Measurements from ENCODE around the gene PKMYT1.

PKMYT1 gene

GRCh38 chr16:2962334-2963073 is 17.7 kb downstream of the PKMYT1 start:
- Histone ChIP-seq H2AFZ (ENCODE audit: low read length) (no peak overlapping the region), H3K4me2 (ENCODE audit: low read depth, low read length, poor library complexity, severe bottlenecking) (no peak overlapping the region), H3K9me3 (ENCODE audit: insufficient read depth, low read depth, low read length) (no peaks in the 10 kb centered on the region), H3F3A (ENCODE audit: low read depth) (no peaks in the 10 kb centered on the region), H3K4me3 (ENCODE audit: low read length, poor library complexity, severe bottlenecking) (no peak overlapping the region), H3K79me2 (ENCODE audit: insufficient read depth, low read length) (no peaks in the 10 kb centered on the region), H3K9me2 (replicated peaks; ENCODE audit: low read depth, low read length) (no peaks in the 10 kb centered on the region), H4K20me1 (ENCODE audit: insufficient read depth, low read length, poor library complexity, severe bottlenecking) (no peaks in the 10 kb centered on the region), H3K9ac (ENCODE audit: low read depth, low read length, poor library complexity, severe bottlenecking) (no peak overlapping the region), H3K36me3 (ENCODE audit: insufficient read depth, low read length) (no peaks in the 10 kb centered on the region), H3K4me1 (ENCODE audit: insufficient read depth, low read length, poor library complexity, severe bottlenecking) (no peaks in the 10 kb centered on the region), H3K27me3 (ENCODE audit: insufficient read depth, low read length, poor library complexity, severe bottlenecking) (no peaks in the 10 kb centered on the region)
- TF ChIP-seq, protein P1, sequence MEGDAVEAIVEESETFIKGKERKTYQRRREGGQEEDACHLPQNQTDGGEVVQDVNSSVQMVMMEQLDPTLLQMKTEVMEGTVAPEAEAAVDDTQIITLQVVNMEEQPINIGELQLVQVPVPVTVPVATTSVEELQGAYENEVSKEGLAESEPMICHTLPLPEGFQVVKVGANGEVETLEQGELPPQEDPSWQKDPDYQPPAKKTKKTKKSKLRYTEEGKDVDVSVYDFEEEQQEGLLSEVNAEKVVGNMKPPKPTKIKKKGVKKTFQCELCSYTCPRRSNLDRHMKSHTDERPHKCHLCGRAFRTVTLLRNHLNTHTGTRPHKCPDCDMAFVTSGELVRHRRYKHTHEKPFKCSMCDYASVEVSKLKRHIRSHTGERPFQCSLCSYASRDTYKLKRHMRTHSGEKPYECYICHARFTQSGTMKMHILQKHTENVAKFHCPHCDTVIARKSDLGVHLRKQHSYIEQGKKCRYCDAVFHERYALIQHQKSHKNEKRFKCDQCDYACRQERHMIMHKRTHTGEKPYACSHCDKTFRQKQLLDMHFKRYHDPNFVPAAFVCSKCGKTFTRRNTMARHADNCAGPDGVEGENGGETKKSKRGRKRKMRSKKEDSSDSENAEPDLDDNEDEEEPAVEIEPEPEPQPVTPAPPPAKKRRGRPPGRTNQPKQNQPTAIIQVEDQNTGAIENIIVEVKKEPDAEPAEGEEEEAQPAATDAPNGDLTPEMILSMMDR (conservative IDR thresholded peaks at IDR 0.05; ENCODE audit: low read length), result no peak
- no peak for TF ChIP-seq EZH2phosphoT487 (IDR thresholded peaks at IDR 0.05; ENCODE audit: borderline replicate concordance)

GRCh38 chr16:2960183-2961010 is 19.8 kb downstream of the PKMYT1 start:
- no peaks in the 10 kb centered on the region for H3K9me3 ChIP-seq (ENCODE audit: insufficient read depth, low read depth, low read length)
- H2AFZ ChIP-seq (ENCODE audit: low read length), result no peak overlapping the region
- no peaks in the 10 kb centered on the region for H3K9me2 ChIP-seq (replicated peaks; ENCODE audit: low read depth, low read length)
- H3K79me2 ChIP-seq (ENCODE audit: insufficient read depth, low read length), result no peaks in the 10 kb centered on the region
- H3K4me2 ChIP-seq (ENCODE audit: low read depth, low read length, poor library complexity, severe bottlenecking), result no peak overlapping the region
- H3K4me1 ChIP-seq (ENCODE audit: insufficient read depth, low read length, poor library complexity, severe bottlenecking), result peaks cover 4% of the 10 kb centered on the region
- no peaks in the 10 kb centered on the region for H3K36me3 ChIP-seq (ENCODE audit: insufficient read depth, low read length)
- H3K4me3 ChIP-seq (ENCODE audit: low read length, poor library complexity, severe bottlenecking), result no peak overlapping the region
- no peaks in the 10 kb centered on the region for H4K20me1 ChIP-seq (ENCODE audit: insufficient read depth, low read length, poor library complexity, severe bottlenecking)
- no peaks in the 10 kb centered on the region for H3K27me3 ChIP-seq (ENCODE audit: insufficient read depth, low read length, poor library complexity, severe bottlenecking)
- no peaks in the 10 kb centered on the region for H3F3A ChIP-seq (ENCODE audit: low read depth)
- H3K9ac ChIP-seq (ENCODE audit: low read depth, low read length, poor library complexity, severe bottlenecking), result no peak overlapping the region
- TF ChIP-seq, protein P1 (conservative IDR thresholded peaks at IDR 0.05; ENCODE audit: low read length), result no peak
- no peak for TF ChIP-seq EZH2phosphoT487 (IDR thresholded peaks at IDR 0.05; ENCODE audit: borderline replicate concordance)

DNA sequence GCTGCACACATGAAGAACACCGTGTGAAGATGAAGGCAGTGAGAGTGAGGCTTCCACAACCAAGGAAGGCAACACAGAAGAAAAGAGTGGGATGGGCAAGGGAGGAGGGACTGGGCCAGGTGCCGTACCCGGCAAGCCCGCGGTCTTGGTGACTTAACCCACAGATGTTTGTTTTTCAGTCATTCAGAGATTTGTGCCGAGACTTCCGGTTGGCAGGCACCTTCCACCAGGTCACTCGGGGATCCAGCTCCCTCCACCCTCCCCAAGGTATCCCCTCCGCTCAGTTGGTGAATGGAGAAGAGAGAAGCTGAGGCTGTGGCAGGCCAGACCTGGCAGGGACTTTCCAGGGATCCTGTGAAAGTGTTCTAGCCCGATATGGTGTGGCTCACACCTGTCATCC is 21.0 kb downstream of the PKMYT1 start:
- Histone ChIP-seq H3K27me3 (ENCODE audit: insufficient read depth, low read length, poor library complexity, severe bottlenecking) (no peaks in the 10 kb centered on the region), H3F3A (ENCODE audit: low read depth) (no peaks in the 10 kb centered on the region), H3K4me1 (ENCODE audit: insufficient read depth, low read length, poor library complexity, severe bottlenecking) (peaks cover 4% of the 10 kb centered on the region), H3K4me3 (ENCODE audit: low read length, poor library complexity, severe bottlenecking) (no peak overlapping the region), H3K4me2 (ENCODE audit: low read depth, low read length, poor library complexity, severe bottlenecking) (no peak overlapping the region), H4K20me1 (ENCODE audit: insufficient read depth, low read length, poor library complexity, severe bottlenecking) (no peaks in the 10 kb centered on the region), H3K9ac (ENCODE audit: low read depth, low read length, poor library complexity, severe bottlenecking) (no peak overlapping the region), H3K36me3 (ENCODE audit: insufficient read depth, low read length) (no peaks in the 10 kb centered on the region), H3K9me3 (ENCODE audit: insufficient read depth, low read depth, low read length) (no peaks in the 10 kb centered on the region), H2AFZ (ENCODE audit: low read length) (no peak overlapping the region), H3K79me2 (ENCODE audit: insufficient read depth, low read length) (no peaks in the 10 kb centered on the region), H3K9me2 (replicated peaks; ENCODE audit: low read depth, low read length) (no peaks in the 10 kb centered on the region)
- TF ChIP-seq, protein P1 (conservative IDR thresholded peaks at IDR 0.05; ENCODE audit: low read length), result no peak
- no peak for TF ChIP-seq EZH2phosphoT487 (IDR thresholded peaks at IDR 0.05; ENCODE audit: borderline replicate concordance)
